GM20000 (cell line): Measurements from ENCODE around the gene ANXA5.

ENCODE experiments used
- DNase-seq: peaks from one replicate; pipeline ENCODE4 v3.0.0; 2012; ENCODE audit warnings: low spot score
- TF ChIP-seq, protein P1 (sequence below): IDR thresholded peaks from 2 replicates; pipeline ENCODE4 v1.5.1; 2012; ENCODE audit warnings: mild to moderate bottlenecking, control low read depth; ENCODE audit errors: extremely low read depth, missing control alignments

ANXA5 gene

DNA sequence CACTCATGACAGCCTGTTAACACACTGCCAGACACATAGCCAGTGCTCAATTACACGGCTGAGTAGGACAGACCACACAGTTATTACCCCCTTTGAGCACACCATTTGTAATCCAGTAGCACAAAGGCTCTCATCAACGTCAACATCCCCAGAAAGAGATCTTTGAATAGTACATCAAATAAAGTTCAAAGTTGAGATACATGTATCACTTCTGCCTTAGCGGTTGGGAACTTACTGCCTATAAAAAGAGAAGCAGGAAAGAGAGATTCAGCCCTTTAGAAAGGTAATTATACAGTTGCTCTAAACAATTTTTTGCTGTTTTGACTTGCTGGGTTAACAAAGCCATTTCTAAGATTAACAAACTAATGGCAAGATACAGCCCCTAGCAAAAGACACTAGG, 16.2 kb downstream of the ANXA5 start:
- no peak for DNase-seq
- TF ChIP-seq, protein P1, sequence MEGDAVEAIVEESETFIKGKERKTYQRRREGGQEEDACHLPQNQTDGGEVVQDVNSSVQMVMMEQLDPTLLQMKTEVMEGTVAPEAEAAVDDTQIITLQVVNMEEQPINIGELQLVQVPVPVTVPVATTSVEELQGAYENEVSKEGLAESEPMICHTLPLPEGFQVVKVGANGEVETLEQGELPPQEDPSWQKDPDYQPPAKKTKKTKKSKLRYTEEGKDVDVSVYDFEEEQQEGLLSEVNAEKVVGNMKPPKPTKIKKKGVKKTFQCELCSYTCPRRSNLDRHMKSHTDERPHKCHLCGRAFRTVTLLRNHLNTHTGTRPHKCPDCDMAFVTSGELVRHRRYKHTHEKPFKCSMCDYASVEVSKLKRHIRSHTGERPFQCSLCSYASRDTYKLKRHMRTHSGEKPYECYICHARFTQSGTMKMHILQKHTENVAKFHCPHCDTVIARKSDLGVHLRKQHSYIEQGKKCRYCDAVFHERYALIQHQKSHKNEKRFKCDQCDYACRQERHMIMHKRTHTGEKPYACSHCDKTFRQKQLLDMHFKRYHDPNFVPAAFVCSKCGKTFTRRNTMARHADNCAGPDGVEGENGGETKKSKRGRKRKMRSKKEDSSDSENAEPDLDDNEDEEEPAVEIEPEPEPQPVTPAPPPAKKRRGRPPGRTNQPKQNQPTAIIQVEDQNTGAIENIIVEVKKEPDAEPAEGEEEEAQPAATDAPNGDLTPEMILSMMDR, result no peak

DNA sequence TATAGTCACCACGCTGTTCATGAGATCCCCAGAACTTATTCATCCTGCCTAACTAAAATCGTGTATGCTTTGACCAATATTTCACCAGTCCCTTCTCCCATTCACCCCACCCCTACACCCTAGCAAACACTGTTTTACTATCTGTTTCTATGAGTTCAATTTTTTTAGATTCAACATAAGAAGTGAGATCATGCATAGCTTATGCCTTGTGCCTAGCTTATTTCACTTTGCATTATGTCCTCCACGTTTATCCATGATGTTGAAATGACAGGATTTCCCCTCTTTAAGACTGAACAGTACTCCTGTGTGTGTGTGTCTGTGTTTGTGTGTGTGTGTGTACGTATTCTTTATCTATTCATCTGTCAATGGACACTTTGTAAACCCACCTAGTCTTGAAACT, 16.8 kb downstream of the ANXA5 start:
- DNase-seq, result no peak
- TF ChIP-seq, protein P1, result no peak

DNA sequence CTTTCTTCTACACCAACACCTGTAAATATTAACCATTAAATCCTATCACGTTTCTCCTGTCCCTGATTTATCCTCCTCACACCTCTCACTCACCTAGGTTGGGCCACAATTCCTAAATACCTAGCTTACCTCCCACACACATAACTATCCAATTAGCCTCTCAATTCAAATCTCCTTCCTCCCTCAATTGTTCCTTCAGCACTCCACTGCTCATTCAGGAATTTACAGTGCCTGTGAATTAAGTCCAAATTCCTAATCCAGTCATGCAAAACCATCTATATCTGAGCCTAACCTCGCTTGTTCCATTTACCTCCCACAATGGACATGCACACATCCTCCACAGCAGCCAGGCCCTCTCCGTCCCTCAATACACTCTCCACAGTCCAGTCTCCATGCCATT, 17.5 kb downstream of the ANXA5 start:
- DNase-seq, result no peak
- TF ChIP-seq, protein P1, result no peak

DNA sequence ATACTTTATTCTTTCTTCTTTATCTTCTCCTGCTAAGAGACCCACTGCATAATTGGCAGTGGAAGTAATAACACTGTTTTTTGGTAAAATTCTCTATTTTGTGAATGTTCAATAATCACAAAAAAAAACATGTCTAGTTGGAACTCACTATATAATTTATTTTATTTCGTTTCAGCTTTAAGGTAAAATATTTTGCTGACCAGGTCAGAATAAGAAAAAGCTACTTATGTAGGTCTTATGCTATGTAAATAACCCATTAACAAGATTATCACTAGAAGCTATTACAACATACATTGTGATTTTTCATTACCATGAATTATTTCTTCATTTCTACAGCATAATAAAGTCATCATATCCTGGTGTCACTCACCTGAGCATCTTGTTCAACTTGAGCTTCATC, 19.3 kb downstream of the ANXA5 start:
- TF ChIP-seq, protein P1, result no peak
- no peak for DNase-seq

DNA sequence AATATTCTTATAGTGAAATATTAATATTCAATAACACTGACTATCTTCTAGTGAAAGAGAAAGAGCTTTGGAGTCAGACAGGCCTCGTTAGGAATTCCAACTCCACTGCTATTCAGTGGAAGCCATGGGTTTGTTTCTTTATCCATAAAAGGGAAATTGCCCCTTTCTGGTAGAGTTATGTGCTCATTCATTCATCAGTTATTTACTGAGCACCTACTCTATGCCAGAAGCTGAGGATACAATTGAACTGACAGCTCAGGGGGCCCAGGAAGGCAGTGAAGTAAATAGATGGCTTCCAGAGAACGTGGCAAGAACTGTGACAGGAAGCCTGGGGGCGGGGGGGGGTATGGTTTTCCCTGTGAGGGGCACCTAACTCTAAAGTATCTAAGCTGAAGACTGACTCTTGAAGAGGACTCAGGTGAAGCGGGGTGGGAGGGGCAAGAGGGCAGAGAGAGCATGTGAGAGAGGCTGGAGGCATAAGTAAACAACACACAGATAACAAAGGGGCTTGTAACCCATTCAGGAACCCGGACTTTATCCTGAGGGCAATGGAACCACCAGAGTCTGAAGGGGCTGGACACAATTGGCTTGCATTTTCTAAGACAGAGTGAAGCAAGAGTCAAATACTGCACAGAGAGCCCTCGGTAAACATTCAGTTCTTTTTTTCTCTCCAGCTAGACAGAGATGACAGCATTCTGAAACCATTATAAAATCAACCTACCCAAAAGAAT, 20.3 kb downstream of the ANXA5 start:
- DNase-seq, result no peak
- TF ChIP-seq, protein P1, result no peak

DNA sequence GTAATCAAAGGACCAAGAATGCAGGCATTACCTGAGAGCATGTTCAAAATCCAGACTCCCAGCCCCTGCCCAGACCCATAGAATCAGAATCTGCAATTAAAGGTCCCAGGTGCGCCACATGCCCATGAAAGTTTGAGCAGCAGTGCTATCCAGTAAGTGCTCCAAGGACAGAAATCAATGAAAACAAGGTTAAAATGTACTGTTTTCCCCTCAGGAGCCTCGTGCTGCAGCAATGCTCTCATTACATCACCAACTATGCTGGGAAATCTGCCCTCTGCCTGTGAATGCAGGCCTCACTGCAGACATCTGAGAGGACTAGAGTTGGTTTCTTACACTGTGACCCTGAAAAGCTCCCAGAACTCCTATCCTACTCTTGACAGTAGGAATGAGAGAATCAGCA, 21.1 kb downstream of the ANXA5 start:
- no peak for DNase-seq
- TF ChIP-seq, protein P1, result no peak

DNA sequence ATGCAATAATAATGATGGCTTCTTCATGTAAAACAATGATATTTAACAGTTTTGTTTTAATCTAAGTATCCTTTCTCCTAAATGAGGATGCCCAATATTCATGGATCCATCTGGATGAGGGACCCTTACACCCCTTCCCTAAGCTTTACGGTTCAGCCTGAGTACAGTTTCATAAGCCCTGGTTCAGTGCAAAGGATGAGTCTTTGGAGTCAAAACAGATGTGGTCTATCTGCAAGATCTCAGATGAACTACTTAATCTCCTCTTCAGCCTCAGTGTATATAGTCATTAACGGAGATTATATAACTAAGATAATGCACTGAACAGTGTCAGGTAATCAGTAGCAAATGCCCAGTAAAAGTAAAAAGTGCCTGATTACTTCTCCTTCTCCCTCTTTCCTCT, 22.1 kb downstream of the ANXA5 start:
- TF ChIP-seq, protein P1, result no peak

More for the DNA sequence above, 22.1 kb downstream of the ANXA5 start:
- no peak for DNase-seq
